A549 (cell line): ENCODE measurements around the gene PPL. TPM values are rescaled to one million over a fixed set of nuclear protein-coding genes. Genes with fewer than 3 reads are reported as not detected.

Experiments used
- ATAC-seq, 2 experiments: fragments of 200-7000 bp in 1 of 2; fragments of >200 bp in 1 of 2; cut with Nextera tagmentation in 1 of 2; cut with Tn5 transposase in 1 of 2; 3 replicates each; pipeline versions ENCODE4 v1.8.0 to v1.9.1; 2018 to 2020; ENCODE audit warnings: mild to moderate bottlenecking in 1 of 2, moderate library complexity in 1 of 2
- CTCF ChIA-PET: fragments of 300-600 bp; sonication (Branson Sonifier 250); formaldehyde crosslinking; extraction: SDS; loops from one replicate; lab custom pipeline; 2021; ENCODE audit warnings: antibody characterized with exemption, inconsistent platforms; lab: Yijun Ruan, JAX
- POLR2A ChIA-PET: fragments of 350-600 bp; formaldehyde crosslinking; extraction: SDS; loops from one replicate; lab custom pipeline; 2021; ENCODE audit warnings: antibody characterized with exemption, inconsistent platforms; lab: Yijun Ruan, JAX
- DNase-seq, 2 experiments: peaks; one replicate each; pipeline versions ENCODE4 v3.0.0 to v3.0.0-alpha.2; 2011 to 2016; ENCODE audit warnings: low read depth in 1 of 2, low spot score in 1 of 2
- FAIRE-seq: peaks from 2 replicates; lab custom pipeline; 2011; peaks lifted over from hg19 to GRCh38; lab: Jason Lieb, UNC
- H3K27ac ChIP-seq, 2 experiments: fragments of >200 bp; sonication (Bioruptor Twin); formaldehyde crosslinking; 3 replicates each; pipeline ENCODE4 v1.5.1; 2016 to 2017
- H3K4me1 ChIP-seq: fragments of >200 bp; sonication (Bioruptor Twin); formaldehyde crosslinking; 3 replicates; pipeline ENCODE4 v1.6.1; 2016
- H3K4me2 ChIP-seq: fragments of >200 bp; sonication (Bioruptor Twin); formaldehyde crosslinking; 3 replicates; pipeline ENCODE4 v1.6.1; 2016
- H3K4me3 ChIP-seq: fragments of >200 bp; sonication (Bioruptor Twin); formaldehyde crosslinking; 3 replicates; pipeline ENCODE4 v1.5.1; 2016
- H3K9me3 ChIP-seq: fragments of >200 bp; sonication (Bioruptor Twin); formaldehyde crosslinking; 3 replicates; pipeline ENCODE4 v1.6.1; 2016
- EHF ChIP-seq: fragments of 250-450 bp; sonication (Bioruptor Pico); IDR thresholded peaks from 2 replicates; pipeline ENCODE4 v1.5.0; 2020; ENCODE audit warnings: mild to moderate bottlenecking
- GATA3 ChIP-seq: IDR thresholded peaks from 2 replicates; pipeline ENCODE4 v1.6.1; 2012; ENCODE audit warnings: borderline replicate concordance
- HEYL ChIP-seq: fragments of 250-450 bp; sonication (Bioruptor Pico); IDR thresholded peaks from 2 replicates; pipeline ENCODE4 v1.8.0; 2021; ENCODE audit warnings: mild to moderate bottlenecking, moderate library complexity
- HOXB13 ChIP-seq: fragments of 250-450 bp; sonication (Bioruptor Pico); IDR thresholded peaks from 2 replicates; pipeline ENCODE4 v1.5.0; 2020; ENCODE audit warnings: low read depth, mild to moderate bottlenecking, moderate library complexity
- HOXB5 ChIP-seq: fragments of 250-450 bp; sonication (Bioruptor Pico); IDR thresholded peaks from 2 replicates; pipeline ENCODE4 v1.5.0; 2020; ENCODE audit warnings: mild to moderate bottlenecking, moderate library complexity
- JUN ChIP-seq, 2 experiments: fragments of >200 bp; sonication (Bioruptor Twin); formaldehyde crosslinking; IDR thresholded peaks; 2 replicates in 1 of 2; 3 replicates in 1 of 2; pipeline ENCODE4 v1.6.1; 2016 to 2017
- NFE2L2 ChIP-seq: fragments of 150-350 bp; conservative IDR thresholded peaks from 2 replicates; pipeline ENCODE4 v1.6.1; 2014; ENCODE audit warnings: low read length
- POLR2A ChIP-seq: IDR thresholded peaks from 2 replicates; pipeline ENCODE4 v1.6.1; 2012; ENCODE audit warnings: mild to moderate bottlenecking, low read length
- RARB ChIP-seq: fragments of 250-450 bp; sonication (Bioruptor Pico); IDR thresholded peaks from 2 replicates; pipeline ENCODE4 v1.8.0; 2021; ENCODE audit warnings: mild to moderate bottlenecking, moderate library complexity
- RNF2 ChIP-seq: fragments of 200-600 bp; sonication (generic); IDR thresholded peaks from 2 replicates; pipeline ENCODE4 v1.6.1; 2016; ENCODE audit warnings: low read depth, mild to moderate bottlenecking, antibody characterized with exemption, moderate library complexity, borderline replicate concordance
- SREBF2 ChIP-seq: fragments of 450-650 bp; IDR thresholded peaks from 2 replicates; pipeline ENCODE4 v1.6.1; 2014; ENCODE audit warnings: mild to moderate bottlenecking, moderate library complexity
- ZFP36 ChIP-seq: fragments of 450-650 bp; IDR thresholded peaks from 2 replicates; pipeline ENCODE4 v1.6.1; 2014; ENCODE audit warnings: borderline replicate concordance; ENCODE audit not compliant: partially characterized antibody
- ZSCAN20 ChIP-seq: fragments of 250-450 bp; sonication (Bioruptor Pico); IDR thresholded peaks from 2 replicates; pipeline ENCODE4 v1.8.0; 2022; ENCODE audit warnings: mild to moderate bottlenecking, moderate library complexity
- WGBS: methylation state at CpG from one replicate; pipeline ENCODE4 v1.1.6; 2017; ENCODE audit errors: missing lambda C conversion rate; 5-methylcytosine and 5-hydroxymethylcytosine counted together
- polyA plus RNA-seq, 4 experiments: library from polyadenylated mRNA; depleted of rRNA in 3 of 4; stranded (reverse); fragments of >200 nt; fragmentation: RNase III in 1 of 4; extraction: RNeasy Plus Mini Kit Qiagen cat#74134 plus additional on column Dnase treatment in 1 of 4; gene quantifications; 2 replicates in 3 of 4; 3 replicates in 1 of 4; pipeline ENCODE4 v1.2.3, GENCODE V29; 2011 to 2017
- TF ChIP-seq, protein P1 (sequence below): fragments of >200 bp; sonication (Bioruptor Twin); formaldehyde crosslinking; IDR thresholded peaks from 3 replicates; pipeline ENCODE4 v1.6.1; 2016
- TF ChIP-seq, protein P2 (sequence below): fragments of >200 bp; sonication (Bioruptor Twin); formaldehyde crosslinking; IDR thresholded peaks from 2 replicates; pipeline ENCODE4 v1.6.1; 2016
- TF ChIP-seq, protein P3 (sequence below): fragments of 250-450 bp; sonication (Bioruptor Pico); IDR thresholded peaks from 2 replicates; pipeline ENCODE4 v1.5.0; 2020; ENCODE audit warnings: low read depth, mild to moderate bottlenecking, moderate library complexity
- TF ChIP-seq, protein P4 (sequence below): IDR thresholded peaks from 2 replicates; pipeline ENCODE4 v1.6.1; 2012; ENCODE audit warnings: low read depth, borderline replicate concordance
- TF ChIP-seq, protein P5 (sequence below): fragments of >200 bp; sonication (Bioruptor Twin); formaldehyde crosslinking; IDR thresholded peaks from 3 replicates; pipeline ENCODE4 v1.5.1; 2016
- TF ChIP-seq, protein P6 (sequence below): fragments of 200-600 bp; sonication (generic); IDR thresholded peaks from 2 replicates; pipeline ENCODE4 v1.6.1; 2016; ENCODE audit warnings: antibody characterized with exemption, mild to moderate bottlenecking, moderate library complexity
- TF ChIP-seq, protein P7 (sequence below): IDR thresholded peaks from 2 replicates; pipeline ENCODE4 v1.6.1; 2012

The PPL gene
- polyA plus RNA-seq, 2 of the 4 experiments (the other 2 are of a cell fraction), result 1.8 to 2.6 TPM

DNA sequence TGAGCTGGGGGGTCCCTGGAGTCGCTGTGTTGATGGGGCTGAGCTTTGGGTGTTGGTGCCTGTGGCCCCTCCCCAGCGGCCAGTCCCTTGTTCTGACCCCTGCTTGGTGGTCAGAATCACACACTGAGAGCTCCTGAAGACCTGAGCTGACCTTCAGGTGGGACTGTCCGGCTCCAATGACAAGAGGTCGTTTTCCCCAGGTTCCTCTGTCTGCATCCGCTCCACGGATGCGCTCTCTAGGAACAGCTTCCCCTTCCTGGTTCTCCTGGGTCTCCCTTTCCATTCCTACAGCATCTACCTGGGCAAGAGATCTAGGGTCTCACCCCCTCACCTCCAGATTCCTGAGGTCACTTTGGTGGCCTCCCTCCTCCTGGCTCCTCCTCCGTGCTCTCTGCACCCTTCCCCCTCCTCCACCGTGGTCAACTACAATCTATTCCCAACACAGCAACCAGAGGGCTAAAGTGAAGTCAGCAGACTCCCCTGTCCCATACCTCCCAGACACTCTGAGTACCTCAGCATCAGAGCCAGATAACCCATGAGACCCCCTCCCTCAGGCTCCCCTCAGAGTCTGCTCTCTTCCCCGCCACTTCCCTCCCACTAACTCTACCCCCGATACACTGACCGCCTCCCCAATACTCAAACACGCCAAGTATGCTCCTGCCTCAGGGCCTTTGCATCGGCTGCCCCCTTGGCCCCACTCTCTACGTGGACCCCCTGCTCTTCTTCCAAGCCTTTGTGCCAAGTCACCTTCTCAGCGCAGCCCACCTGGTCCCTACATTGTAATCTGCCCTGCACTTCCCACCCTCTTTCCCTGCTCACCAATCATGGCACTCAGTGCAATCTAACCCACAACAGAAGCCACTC is 12.2 kb upstream of the PPL start:
- CTCF ChIA-PET, result interaction anchor here (1.6 kb wide), 1 partner anchor 325 kb away, joined by 4 read pairs; the partner anchor contains the start of gene MGRN1
- no peak for DNase-seq

DNA sequence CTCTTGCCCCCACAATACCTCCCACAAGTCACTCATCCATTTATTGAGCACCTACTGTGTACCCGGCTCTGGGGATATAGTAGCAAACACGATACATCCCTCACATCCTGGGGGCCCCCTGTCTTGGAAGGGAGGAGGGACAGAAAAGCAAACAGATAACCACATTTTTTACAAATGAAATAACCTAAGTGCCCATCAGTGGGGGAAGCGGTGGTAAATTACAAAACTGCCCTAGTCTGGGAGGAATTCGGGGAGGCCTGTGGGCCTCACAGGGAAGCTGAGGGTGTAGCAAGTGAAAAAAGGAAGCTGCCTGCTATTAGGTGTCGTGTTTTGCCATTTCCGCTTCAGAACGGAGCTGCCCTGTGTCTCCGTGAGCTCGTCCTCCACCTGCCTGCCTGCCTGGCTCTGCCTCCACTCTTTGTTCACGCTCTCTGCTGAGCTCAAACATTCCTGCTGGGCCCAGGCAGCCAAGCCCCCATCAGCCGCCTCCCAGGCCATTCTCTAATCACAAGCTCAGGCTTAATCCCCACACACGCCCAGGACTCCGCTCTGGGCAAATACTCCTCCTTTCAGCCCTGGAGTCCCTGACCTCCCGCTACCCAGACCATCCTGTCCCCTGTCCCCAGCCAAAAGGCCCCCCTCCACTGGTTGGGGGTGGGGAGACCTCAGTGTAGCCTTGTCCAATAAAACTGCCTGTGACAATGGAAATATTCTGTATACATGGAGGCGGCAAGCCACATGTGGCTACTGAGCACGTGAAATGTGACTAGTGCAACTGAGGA is 11.0 kb upstream of the PPL start:
- ChIA-PET POLR2A (no interaction called here), CTCF (interaction anchor here (0.9 to 2.9 kb wide), 5 partner anchors 8 to 324 kb away, joined by 3 to 21 read pairs (median 3); partner anchors contain the start of genes MGRN1 and ZNF500)
- Histone ChIP-seq H3K27ac (peak overlapping the region; percentile 16 to 62; a peak in 4 of 6 replicates), H3K4me2 (no peak overlapping the region), H3K4me1 (peaks cover 40% of the 10 kb centered on the region), H3K4me3 (no peak overlapping the region), H3K9me3 (no peaks in the 10 kb centered on the region)
- ATAC-seq (no peak), FAIRE-seq (no peak), DNase-seq (no peak)
- TF ChIP-seq, protein P1, sequence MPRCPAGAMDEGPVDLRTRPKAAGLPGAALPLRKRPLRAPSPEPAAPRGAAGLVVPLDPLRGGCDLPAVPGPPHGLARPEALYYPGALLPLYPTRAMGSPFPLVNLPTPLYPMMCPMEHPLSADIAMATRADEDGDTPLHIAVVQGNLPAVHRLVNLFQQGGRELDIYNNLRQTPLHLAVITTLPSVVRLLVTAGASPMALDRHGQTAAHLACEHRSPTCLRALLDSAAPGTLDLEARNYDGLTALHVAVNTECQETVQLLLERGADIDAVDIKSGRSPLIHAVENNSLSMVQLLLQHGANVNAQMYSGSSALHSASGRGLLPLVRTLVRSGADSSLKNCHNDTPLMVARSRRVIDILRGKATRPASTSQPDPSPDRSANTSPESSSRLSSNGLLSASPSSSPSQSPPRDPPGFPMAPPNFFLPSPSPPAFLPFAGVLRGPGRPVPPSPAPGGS, result no peak
- TF ChIP-seq, protein P2, sequence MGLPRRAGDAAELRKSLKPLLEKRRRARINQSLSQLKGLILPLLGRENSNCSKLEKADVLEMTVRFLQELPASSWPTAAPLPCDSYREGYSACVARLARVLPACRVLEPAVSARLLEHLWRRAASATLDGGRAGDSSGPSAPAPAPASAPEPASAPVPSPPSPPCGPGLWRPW, result no peak
- TF ChIP-seq ZSCAN20, result no peak
- no peak for TF ChIP-seq ZFP36
- TF ChIP-seq, protein P3, sequence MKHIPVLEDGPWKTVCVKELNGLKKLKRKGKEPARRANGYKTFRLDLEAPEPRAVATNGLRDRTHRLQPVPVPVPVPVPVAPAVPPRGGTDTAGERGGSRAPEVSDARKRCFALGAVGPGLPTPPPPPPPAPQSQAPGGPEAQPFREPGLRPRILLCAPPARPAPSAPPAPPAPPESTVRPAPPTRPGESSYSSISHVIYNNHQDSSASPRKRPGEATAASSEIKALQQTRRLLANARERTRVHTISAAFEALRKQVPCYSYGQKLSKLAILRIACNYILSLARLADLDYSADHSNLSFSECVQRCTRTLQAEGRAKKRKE, result no peak
- TF ChIP-seq HOXB5 (CRISPR knock-in tag), result no peak
- no peak for TF ChIP-seq SREBF2
- 72% methylated on average over 15 of the region's 16 CpGs for WGBS

More for the DNA sequence above, 12.2 kb upstream of the PPL start:
- H3K27ac ChIP-seq, result peak overlapping the region in 1 of 2 experiments; percentile 62; a peak in 2 of 6 replicates
- H3K4me2 ChIP-seq, result no peak overlapping the region
- no peaks in the 10 kb centered on the region for H3K9me3 ChIP-seq
- FAIRE-seq (no peak), ATAC-seq (no peak)
- POLR2A ChIA-PET, result no interaction called here
- 78% methylated on average over 16 of the region's 16 CpGs for WGBS
- H3K4me1 ChIP-seq, result peaks cover 27% of the 10 kb centered on the region
- TF ChIP-seq HOXB13 (CRISPR knock-in tag), result no peak
- TF ChIP-seq EHF (CRISPR knock-in tag), result no peak
- TF ChIP-seq POLR2A, result no peak
- no peak for TF ChIP-seq HEYL (CRISPR knock-in tag)
- TF ChIP-seq ZFP36, result no peak
- no peak overlapping the region for H3K4me3 ChIP-seq

DNA sequence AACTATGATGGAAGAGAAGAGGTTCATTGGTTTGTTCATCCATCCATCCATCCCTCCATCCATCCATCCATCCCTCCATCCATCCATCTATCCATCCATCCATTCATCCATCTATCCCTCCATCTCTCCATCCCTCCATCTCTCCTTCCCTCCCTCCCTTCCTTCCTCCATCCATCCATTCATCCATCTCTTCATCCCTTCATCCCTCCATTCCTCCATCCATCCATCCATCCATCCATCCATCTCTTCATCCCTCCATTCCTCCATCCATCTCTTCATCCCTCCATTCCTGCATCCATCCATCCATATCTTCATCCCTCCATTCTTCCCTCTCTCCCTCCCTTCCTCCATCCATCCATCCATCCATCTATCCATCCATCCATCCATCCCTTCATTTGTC is 10.0 kb upstream of the PPL start:
- FAIRE-seq (no peak), ATAC-seq (no peak), DNase-seq (no peak)
- H3K27ac ChIP-seq, result no peak overlapping the region; a peak in 1 of 6 replicates
- CTCF ChIA-PET, result interaction anchor here (0.6 to 2.9 kb wide), 4 partner anchors 9 to 180 kb away, joined by 3 to 21 read pairs (median 3); partner anchors contain the start of gene ZNF500
- TF ChIP-seq, protein P4, sequence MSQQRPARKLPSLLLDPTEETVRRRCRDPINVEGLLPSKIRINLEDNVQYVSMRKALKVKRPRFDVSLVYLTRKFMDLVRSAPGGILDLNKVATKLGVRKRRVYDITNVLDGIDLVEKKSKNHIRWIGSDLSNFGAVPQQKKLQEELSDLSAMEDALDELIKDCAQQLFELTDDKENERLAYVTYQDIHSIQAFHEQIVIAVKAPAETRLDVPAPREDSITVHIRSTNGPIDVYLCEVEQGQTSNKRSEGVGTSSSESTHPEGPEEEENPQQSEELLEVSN, result no peak
- TF ChIP-seq RNF2, result no peak
- TF ChIP-seq NFE2L2, result no peak
- TF ChIP-seq GATA3, result no peak
- no peak for TF ChIP-seq RARB (CRISPR knock-in tag)
- TF ChIP-seq, protein P5, sequence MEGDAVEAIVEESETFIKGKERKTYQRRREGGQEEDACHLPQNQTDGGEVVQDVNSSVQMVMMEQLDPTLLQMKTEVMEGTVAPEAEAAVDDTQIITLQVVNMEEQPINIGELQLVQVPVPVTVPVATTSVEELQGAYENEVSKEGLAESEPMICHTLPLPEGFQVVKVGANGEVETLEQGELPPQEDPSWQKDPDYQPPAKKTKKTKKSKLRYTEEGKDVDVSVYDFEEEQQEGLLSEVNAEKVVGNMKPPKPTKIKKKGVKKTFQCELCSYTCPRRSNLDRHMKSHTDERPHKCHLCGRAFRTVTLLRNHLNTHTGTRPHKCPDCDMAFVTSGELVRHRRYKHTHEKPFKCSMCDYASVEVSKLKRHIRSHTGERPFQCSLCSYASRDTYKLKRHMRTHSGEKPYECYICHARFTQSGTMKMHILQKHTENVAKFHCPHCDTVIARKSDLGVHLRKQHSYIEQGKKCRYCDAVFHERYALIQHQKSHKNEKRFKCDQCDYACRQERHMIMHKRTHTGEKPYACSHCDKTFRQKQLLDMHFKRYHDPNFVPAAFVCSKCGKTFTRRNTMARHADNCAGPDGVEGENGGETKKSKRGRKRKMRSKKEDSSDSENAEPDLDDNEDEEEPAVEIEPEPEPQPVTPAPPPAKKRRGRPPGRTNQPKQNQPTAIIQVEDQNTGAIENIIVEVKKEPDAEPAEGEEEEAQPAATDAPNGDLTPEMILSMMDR, result no peak
- no peak for TF ChIP-seq ZSCAN20
- TF ChIP-seq, protein P6, sequence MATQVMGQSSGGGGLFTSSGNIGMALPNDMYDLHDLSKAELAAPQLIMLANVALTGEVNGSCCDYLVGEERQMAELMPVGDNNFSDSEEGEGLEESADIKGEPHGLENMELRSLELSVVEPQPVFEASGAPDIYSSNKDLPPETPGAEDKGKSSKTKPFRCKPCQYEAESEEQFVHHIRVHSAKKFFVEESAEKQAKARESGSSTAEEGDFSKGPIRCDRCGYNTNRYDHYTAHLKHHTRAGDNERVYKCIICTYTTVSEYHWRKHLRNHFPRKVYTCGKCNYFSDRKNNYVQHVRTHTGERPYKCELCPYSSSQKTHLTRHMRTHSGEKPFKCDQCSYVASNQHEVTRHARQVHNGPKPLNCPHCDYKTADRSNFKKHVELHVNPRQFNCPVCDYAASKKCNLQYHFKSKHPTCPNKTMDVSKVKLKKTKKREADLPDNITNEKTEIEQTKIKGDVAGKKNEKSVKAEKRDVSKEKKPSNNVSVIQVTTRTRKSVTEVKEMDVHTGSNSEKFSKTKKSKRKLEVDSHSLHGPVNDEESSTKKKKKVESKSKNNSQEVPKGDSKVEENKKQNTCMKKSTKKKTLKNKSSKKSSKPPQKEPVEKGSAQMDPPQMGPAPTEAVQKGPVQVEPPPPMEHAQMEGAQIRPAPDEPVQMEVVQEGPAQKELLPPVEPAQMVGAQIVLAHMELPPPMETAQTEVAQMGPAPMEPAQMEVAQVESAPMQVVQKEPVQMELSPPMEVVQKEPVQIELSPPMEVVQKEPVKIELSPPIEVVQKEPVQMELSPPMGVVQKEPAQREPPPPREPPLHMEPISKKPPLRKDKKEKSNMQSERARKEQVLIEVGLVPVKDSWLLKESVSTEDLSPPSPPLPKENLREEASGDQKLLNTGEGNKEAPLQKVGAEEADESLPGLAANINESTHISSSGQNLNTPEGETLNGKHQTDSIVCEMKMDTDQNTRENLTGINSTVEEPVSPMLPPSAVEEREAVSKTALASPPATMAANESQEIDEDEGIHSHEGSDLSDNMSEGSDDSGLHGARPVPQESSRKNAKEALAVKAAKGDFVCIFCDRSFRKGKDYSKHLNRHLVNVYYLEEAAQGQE, result no peak
- TF ChIP-seq JUN (IDR thresholded peaks at IDR 0.05), result no peak
- TF ChIP-seq HOXB13 (CRISPR knock-in tag), result no peak
- TF ChIP-seq, protein P7, sequence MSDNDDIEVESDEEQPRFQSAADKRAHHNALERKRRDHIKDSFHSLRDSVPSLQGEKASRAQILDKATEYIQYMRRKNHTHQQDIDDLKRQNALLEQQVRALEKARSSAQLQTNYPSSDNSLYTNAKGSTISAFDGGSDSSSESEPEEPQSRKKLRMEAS, result no peak
- POLR2A ChIA-PET, result no interaction called here
- H3K4me3 ChIP-seq, result no peak overlapping the region
- H3K4me2 ChIP-seq, result no peak overlapping the region
- H3K9me3 ChIP-seq, result no peaks in the 10 kb centered on the region
- peaks cover 47% of the 10 kb centered on the region for H3K4me1 ChIP-seq
